ENCODE measurements around the gene DNLZ. TPM values are rescaled to one million over a fixed set of nuclear protein-coding genes. Genes with fewer than 3 reads are reported as not detected.

The DNLZ gene
- total RNA-seq, 4 donors from 2014 or later: 5.6 to 19.8 (median 13.5) TPM

- Histone ChIP-seq H3K36me3 (no peaks in the 10 kb centered on the region), H3K27ac (no peak overlapping the region), H3K4me3 (no peak overlapping the region), H3K9me3 (peaks cover 0 to 13% (median 1%) of the 10 kb centered on the region in 4 donors), H3K27me3 (no peaks in the 10 kb centered on the region), H3K4me1 (no peaks in the 10 kb centered on the region)
- TF ChIP-seq CTCF (IDR thresholded peaks at IDR 0.05): no peak
- TF ChIP-seq POLR2A (IDR thresholded peaks at IDR 0.05): no peak
- DNase-seq: no peak
These were observed 48.6 kb downstream of the DNLZ start for GRCh38 chr9:136314944-136315343.

- H3K36me3 ChIP-seq: no peaks in the 10 kb centered on the region
These were observed 49.5 kb downstream of the DNLZ start for GRCh38 chr9:136314056-136314416.

GRCh38 chr9:136313111-136314055 lies 50.2 kb downstream of the DNLZ start:
- no peaks in the 10 kb centered on the region for H3K36me3 ChIP-seq
- peaks cover 0 to 13% (median 1%) of the 10 kb centered on the region in 4 donors for H3K9me3 ChIP-seq
- H3K27me3 ChIP-seq: no peaks in the 10 kb centered on the region
- peaks cover 0 to 4% (median 0%) of the 10 kb centered on the region in 4 donors for H3K4me1 ChIP-seq
- TF ChIP-seq POLR2A (IDR thresholded peaks at IDR 0.05) (no peak), CTCF (IDR thresholded peaks at IDR 0.05) (no peak)
- H3K27ac ChIP-seq: no peak overlapping the region
- DNase-seq: no peak
- H3K4me3 ChIP-seq: no peak overlapping the region

More at GRCh38 chr9:136314056-136314416, 49.5 kb downstream of the DNLZ start:
- DNase-seq: no peak
- Histone ChIP-seq H3K27me3 (no peaks in the 10 kb centered on the region), H3K27ac (no peak overlapping the region), H3K9me3 (peaks cover 0 to 13% (median 1%) of the 10 kb centered on the region in 4 donors), H3K4me3 (no peak overlapping the region), H3K4me1 (peaks cover 0 to 4% (median 0%) of the 10 kb centered on the region in 4 donors)
- no peak for TF ChIP-seq CTCF (IDR thresholded peaks at IDR 0.05)
- TF ChIP-seq POLR2A (IDR thresholded peaks at IDR 0.05): no peak

GRCh38 chr9:136312436-136312835 lies 51.1 kb downstream of the DNLZ start:
- peaks cover 0 to 4% (median 0%) of the 10 kb centered on the region in 4 donors for H3K4me1 ChIP-seq
- no peak overlapping the region for H3K4me3 ChIP-seq
- peaks cover 0 to 13% (median 1%) of the 10 kb centered on the region in 4 donors for H3K9me3 ChIP-seq
- no peak for DNase-seq
- H3K27ac ChIP-seq: no peak overlapping the region
- H3K36me3 ChIP-seq: no peaks in the 10 kb centered on the region
- peak in 4 of 6 experiments; percentile 39 to 51 (median 43) for TF ChIP-seq CTCF (IDR thresholded peaks at IDR 0.05)
- no peak for TF ChIP-seq POLR2A (IDR thresholded peaks at IDR 0.05)
- H3K27me3 ChIP-seq: no peaks in the 10 kb centered on the region

- DNase-seq: no peak
- H3K27me3 ChIP-seq: no peaks in the 10 kb centered on the region
- no peak overlapping the region for H3K4me3 ChIP-seq
- no peaks in the 10 kb centered on the region for H3K36me3 ChIP-seq
- H3K9me3 ChIP-seq: peaks cover 0 to 13% (median 1%) of the 10 kb centered on the region in 4 donors
- TF ChIP-seq POLR2A (IDR thresholded peaks at IDR 0.05) (no peak), CTCF (IDR thresholded peaks at IDR 0.05) (no peak)
- peaks cover 0 to 8% (median 0%) of the 10 kb centered on the region in 4 donors for H3K4me1 ChIP-seq
- H3K27ac ChIP-seq: no peak overlapping the region
These were observed 51.6 kb downstream of the DNLZ start for GRCh38 chr9:136312009-136312375.
